Gastroesophageal sphincter (tissue), 3 donors: Measurements from ENCODE around the gene GINM1.

Experiments
- CTCF ChIP-seq, 4 experiments: fragments of 200-600 bp in 2 of 4; fragments of 450-650 bp in 2 of 4; sonication (generic) in 1 of 4; IDR thresholded peaks; one replicate each; pipeline ENCODE4 v1.5.1; 2017 to 2019; ENCODE audit warnings: antibody characterized with exemption in 4 of 4, mild to moderate bottlenecking in 2 of 4, moderate library complexity in 2 of 4
- POLR2A ChIP-seq, 2 donors: fragments of 450-650 bp; IDR thresholded peaks; one replicate each; pipeline ENCODE4 v1.6.1; 2017; ENCODE audit warnings: antibody characterized with exemption in 2 of 2, mild to moderate bottlenecking in 2 of 2, moderate library complexity in 1 of 2
- POLR2AphosphoS5 ChIP-seq: sonication (generic); formaldehyde crosslinking; IDR thresholded peaks from one replicate; pipeline ENCODE4 v1.6.1; 2017; ENCODE audit warnings: antibody characterized with exemption

- TF ChIP-seq POLR2AphosphoS5 (no peak), CTCF (IDR thresholded peaks at IDR 0.05) (no peak), POLR2A (IDR thresholded peaks at IDR 0.05) (no peak)
Observed at GRCh38 chr6:149567945-149568585, 1.9 kb downstream of the GINM1 start.
